DOHH2 (cell line): Measurements from ENCODE around the gene OR8B4.
"Not testable (repeated sequence)": the region's sequence is repeated elsewhere in the genome, so short reads cannot be mapped to it uniquely, and the experiment has no call there.

Experiments
- H3F3A ChIP-seq: fragments of 200-600 bp; sonication (generic), shearing (Covaris generic); 2 replicates; pipeline ENCODE4 v1.6.0; 2016; ENCODE audit warnings: antibody characterized with exemption, mild to moderate bottlenecking; ENCODE audit not compliant: control insufficient read depth, insufficient read depth
- H3K27ac ChIP-seq: fragments of 200-600 bp; sonication (generic); 2 replicates; pipeline ENCODE4 v1.5.1; 2014; ENCODE audit warnings: low read depth, mild to moderate bottlenecking, low read length, moderate library complexity
- H3K27me3 ChIP-seq: fragments of 200-600 bp; sonication (generic); 2 replicates; pipeline ENCODE4 v1.6.1; 2014; ENCODE audit warnings: mild to moderate bottlenecking, low read length, mixed read lengths; ENCODE audit not compliant: control insufficient read depth
- H3K36me3 ChIP-seq: fragments of 200-600 bp; sonication (generic); 2 replicates; pipeline ENCODE4 v1.6.1; 2014; ENCODE audit warnings: mild to moderate bottlenecking, low read length, moderate library complexity, mixed read lengths; ENCODE audit not compliant: control insufficient read depth
- H3K4me1 ChIP-seq: fragments of 200-600 bp; sonication (generic); 2 replicates; pipeline ENCODE4 v1.6.1; 2014; ENCODE audit warnings: mild to moderate bottlenecking, low read length, mixed read lengths; ENCODE audit not compliant: control insufficient read depth
- H3K4me2 ChIP-seq: fragments of 200-600 bp; sonication (generic); 2 replicates; pipeline ENCODE4 v1.6.0; 2014; ENCODE audit warnings: mild to moderate bottlenecking, low read length, moderate library complexity
- H3K4me3 ChIP-seq: fragments of 200-600 bp; sonication (generic); 2 replicates; pipeline ENCODE4 v1.5.1; 2014; ENCODE audit warnings: mild to moderate bottlenecking, low read length, mixed read lengths
- H3K79me2 ChIP-seq: fragments of 200-600 bp; sonication (generic); 2 replicates; pipeline ENCODE4 v1.6.1; 2014; ENCODE audit warnings: mild to moderate bottlenecking, low read length, mixed read lengths; ENCODE audit not compliant: control insufficient read depth
- H3K9me2 ChIP-seq: fragments of 200-600 bp; sonication (generic); replicated peaks from 2 replicates; pipeline ENCODE4 v1.6.1; 2014; ENCODE audit warnings: mild to moderate bottlenecking, low read length, mixed read lengths; ENCODE audit not compliant: control insufficient read depth
- H3K9me3 ChIP-seq: fragments of 200-600 bp; sonication (generic); 2 replicates; pipeline ENCODE4 v1.6.1; 2014; ENCODE audit warnings: antibody characterized with exemption, low read length, mixed read lengths; ENCODE audit not compliant: control insufficient read depth, insufficient read depth
- H4K20me1 ChIP-seq: fragments of 200-600 bp; sonication (generic); 2 replicates; pipeline ENCODE4 v1.6.0; 2014; ENCODE audit warnings: low read depth, mild to moderate bottlenecking, antibody characterized with exemption, low read length, moderate library complexity; ENCODE audit not compliant: control insufficient read depth, insufficient read depth
- EZH2phosphoT487 ChIP-seq: fragments of 200-600 bp; sonication (generic); IDR thresholded peaks from 2 replicates; pipeline ENCODE4 v1.6.1; 2017; ENCODE audit warnings: borderline replicate concordance, mild to moderate bottlenecking, antibody characterized with exemption, low read length, moderate library complexity, mixed read lengths
- TF ChIP-seq, protein P1 (sequence below): fragments of 200-600 bp; sonication (generic); IDR thresholded peaks from one replicate; pipeline ENCODE4 v1.5.1; 2014; ENCODE audit warnings: antibody characterized with exemption, mild to moderate bottlenecking, low read depth, low read length; ENCODE audit not compliant: poor library complexity, severe bottlenecking

The OR8B4 gene

DNA sequence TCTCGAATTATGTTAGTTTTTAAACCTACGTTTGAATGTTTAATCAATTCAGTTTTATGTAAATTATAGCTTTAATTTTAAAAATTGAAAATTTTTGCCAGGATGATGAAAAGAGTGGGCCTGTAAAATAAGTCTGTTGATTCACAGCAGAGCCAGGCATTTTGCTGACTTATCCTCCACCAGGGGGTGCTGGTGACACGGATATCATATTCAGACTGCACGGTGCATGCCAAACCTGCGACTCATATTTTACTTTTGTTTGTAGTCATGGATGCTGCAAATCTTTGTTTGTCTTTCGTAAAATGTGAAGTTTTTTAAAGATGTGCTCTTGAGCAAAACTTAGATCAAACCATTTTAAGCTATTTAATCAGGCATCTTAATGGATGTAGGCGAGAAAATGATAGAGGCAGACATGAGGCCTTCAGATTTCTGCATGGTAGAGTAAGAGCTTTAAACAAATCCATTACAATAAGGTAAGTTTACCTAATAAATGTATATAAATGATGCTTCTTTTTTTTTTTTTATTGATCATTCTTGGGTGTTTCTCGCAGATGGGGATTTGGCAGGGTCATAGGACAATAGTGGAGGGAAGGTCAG, 22.2 kb downstream of the OR8B4 start:
- H3K36me3 ChIP-seq, result no peaks in the 10 kb centered on the region
- no peak overlapping the region for H3K27ac ChIP-seq
- no peak overlapping the region for H3K4me2 ChIP-seq
- no peaks in the 10 kb centered on the region for H3F3A ChIP-seq
- H3K9me3 ChIP-seq, result no peaks in the 10 kb centered on the region
- no peaks in the 10 kb centered on the region for H4K20me1 ChIP-seq
- H3K27me3 ChIP-seq, result peaks cover 5% of the 10 kb centered on the region
- TF ChIP-seq, protein P1, sequence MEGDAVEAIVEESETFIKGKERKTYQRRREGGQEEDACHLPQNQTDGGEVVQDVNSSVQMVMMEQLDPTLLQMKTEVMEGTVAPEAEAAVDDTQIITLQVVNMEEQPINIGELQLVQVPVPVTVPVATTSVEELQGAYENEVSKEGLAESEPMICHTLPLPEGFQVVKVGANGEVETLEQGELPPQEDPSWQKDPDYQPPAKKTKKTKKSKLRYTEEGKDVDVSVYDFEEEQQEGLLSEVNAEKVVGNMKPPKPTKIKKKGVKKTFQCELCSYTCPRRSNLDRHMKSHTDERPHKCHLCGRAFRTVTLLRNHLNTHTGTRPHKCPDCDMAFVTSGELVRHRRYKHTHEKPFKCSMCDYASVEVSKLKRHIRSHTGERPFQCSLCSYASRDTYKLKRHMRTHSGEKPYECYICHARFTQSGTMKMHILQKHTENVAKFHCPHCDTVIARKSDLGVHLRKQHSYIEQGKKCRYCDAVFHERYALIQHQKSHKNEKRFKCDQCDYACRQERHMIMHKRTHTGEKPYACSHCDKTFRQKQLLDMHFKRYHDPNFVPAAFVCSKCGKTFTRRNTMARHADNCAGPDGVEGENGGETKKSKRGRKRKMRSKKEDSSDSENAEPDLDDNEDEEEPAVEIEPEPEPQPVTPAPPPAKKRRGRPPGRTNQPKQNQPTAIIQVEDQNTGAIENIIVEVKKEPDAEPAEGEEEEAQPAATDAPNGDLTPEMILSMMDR, result peak; percentile 70
- TF ChIP-seq EZH2phosphoT487, result no peak
- no peaks in the 10 kb centered on the region for H3K79me2 ChIP-seq
- no peaks in the 10 kb centered on the region for H3K9me2 ChIP-seq
- H3K4me1 ChIP-seq, result peaks cover 7% of the 10 kb centered on the region
- H3K4me3 ChIP-seq, result no peak overlapping the region

DNA sequence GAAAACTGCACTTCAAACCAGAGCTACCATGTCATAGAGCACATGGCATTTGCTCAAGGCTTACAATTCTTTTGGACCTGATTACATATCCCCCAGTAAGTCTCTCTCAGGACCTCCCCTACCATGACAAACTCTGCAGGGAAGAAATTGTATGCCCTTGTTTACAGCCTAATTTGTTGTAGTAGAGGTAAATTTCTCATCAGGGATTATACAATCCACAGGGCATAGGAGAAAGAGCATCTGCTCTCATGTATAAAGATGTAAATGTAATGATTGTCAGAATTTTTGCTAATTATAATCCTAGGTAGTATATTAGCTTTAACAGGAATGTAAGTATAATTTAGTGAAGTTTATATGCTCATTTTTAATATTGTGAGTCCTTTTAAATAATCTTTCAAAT, 25.7 kb downstream of the OR8B4 start, which contains the start of gene OR8B3:
Gene OR8B3 (minus strand): TSS at position 101 of the 400 bp plus-strand sequence. CDS start 1,673 bp downstream, outside the sequence.
- Histone ChIP-seq H3K4me3 (no peak within 1 kb of the TSS), H3K36me3 (no peaks in the 10 kb centered on the region)
- TF ChIP-seq, protein P1, result no peak
- TF ChIP-seq EZH2phosphoT487, result no peak

DNA sequence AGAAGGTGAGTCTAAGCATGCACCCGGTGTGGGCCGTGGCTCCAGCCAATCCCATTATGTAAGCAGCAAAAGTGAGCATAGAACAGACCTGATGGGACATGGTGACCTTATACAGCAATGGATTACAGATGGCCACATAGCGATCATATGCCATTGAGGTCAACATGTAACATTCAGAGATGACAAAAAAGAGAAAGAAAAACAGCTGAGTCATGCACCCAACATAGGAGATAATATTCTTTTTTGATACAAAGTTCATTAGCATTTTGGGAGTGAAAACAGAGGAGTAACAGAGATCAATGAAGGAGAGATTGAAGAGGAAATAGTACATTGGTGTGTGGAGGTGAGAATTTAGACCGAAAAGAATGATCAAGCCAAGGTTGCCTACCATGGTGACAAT, 27.8 kb downstream of the OR8B4 start:
- not testable (repeated sequence) for H3K4me1 ChIP-seq, H3K9me2 ChIP-seq, H3F3A ChIP-seq

More for the DNA sequence above, 25.7 kb downstream of the OR8B4 start, which contains the start of gene OR8B3:
- Histone ChIP-seq H3K27ac (no peak within 1 kb of the TSS), H3K27me3 (no peaks in the 10 kb centered on the region), H3K9me2 (no peaks in the 10 kb centered on the region), H3K4me2 (no peak within 1 kb of the TSS), H3K79me2 (no peaks in the 10 kb centered on the region), H3K9me3 (no peaks in the 10 kb centered on the region), H3F3A (no peaks in the 10 kb centered on the region), H4K20me1 (no peaks in the 10 kb centered on the region), H3K4me1 (no peaks in the 10 kb centered on the region)

GRCh38 chr11:124394408-124394807, 30.3 kb downstream of the OR8B4 start:
- Histone ChIP-seq H3F3A (no peaks in the 10 kb centered on the region), H3K36me3 (no peaks in the 10 kb centered on the region), H4K20me1 (no peaks in the 10 kb centered on the region), H3K4me3 (no peak overlapping the region), H3K4me2 (no peak overlapping the region), H3K79me2 (no peaks in the 10 kb centered on the region), H3K9me3 (no peaks in the 10 kb centered on the region), H3K9me2 (no peaks in the 10 kb centered on the region), H3K4me1 (no peaks in the 10 kb centered on the region), H3K27ac (no peak overlapping the region), H3K27me3 (no peaks in the 10 kb centered on the region)
- TF ChIP-seq, protein P1, result no peak
- TF ChIP-seq EZH2phosphoT487, result no peak

More for the DNA sequence above, 27.8 kb downstream of the OR8B4 start:
- H3K4me3 ChIP-seq, H3K27me3 ChIP-seq, H3K79me2 ChIP-seq, H4K20me1 ChIP-seq, H3K9me3 ChIP-seq, H3K36me3 ChIP-seq, H3K4me2 ChIP-seq, H3K27ac ChIP-seq: not testable (repeated sequence)
